GM21786 (cell line): ENCODE results near the gene SBSN.
A peak's percentile ranks its signal among the peaks of the same experiment; 100 is the strongest.

ENCODE experiments used
- ATAC-seq: cut with Tn5 transposase; IDR thresholded peaks from one replicate; pipeline ENCODE4 v1.9.1; 2021; ENCODE audit not compliant: unreplicated experiment

The SBSN gene, protein sequence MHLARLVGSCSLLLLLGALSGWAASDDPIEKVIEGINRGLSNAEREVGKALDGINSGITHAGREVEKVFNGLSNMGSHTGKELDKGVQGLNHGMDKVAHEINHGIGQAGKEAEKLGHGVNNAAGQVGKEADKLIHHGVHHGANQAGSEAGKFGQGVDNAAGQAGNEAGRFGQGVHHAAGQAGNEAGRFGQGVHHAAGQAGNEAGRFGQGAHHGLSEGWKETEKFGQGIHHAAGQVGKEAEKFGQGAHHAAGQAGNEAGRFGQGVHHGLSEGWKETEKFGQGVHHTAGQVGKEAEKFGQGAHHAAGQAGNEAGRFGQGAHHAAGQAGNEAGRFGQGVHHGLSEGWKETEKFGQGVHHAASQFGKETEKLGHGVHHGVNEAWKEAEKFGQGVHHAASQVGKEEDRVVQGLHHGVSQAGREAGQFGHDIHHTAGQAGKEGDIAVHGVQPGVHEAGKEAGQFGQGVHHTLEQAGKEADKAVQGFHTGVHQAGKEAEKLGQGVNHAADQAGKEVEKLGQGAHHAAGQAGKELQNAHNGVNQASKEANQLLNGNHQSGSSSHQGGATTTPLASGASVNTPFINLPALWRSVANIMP

DNA sequence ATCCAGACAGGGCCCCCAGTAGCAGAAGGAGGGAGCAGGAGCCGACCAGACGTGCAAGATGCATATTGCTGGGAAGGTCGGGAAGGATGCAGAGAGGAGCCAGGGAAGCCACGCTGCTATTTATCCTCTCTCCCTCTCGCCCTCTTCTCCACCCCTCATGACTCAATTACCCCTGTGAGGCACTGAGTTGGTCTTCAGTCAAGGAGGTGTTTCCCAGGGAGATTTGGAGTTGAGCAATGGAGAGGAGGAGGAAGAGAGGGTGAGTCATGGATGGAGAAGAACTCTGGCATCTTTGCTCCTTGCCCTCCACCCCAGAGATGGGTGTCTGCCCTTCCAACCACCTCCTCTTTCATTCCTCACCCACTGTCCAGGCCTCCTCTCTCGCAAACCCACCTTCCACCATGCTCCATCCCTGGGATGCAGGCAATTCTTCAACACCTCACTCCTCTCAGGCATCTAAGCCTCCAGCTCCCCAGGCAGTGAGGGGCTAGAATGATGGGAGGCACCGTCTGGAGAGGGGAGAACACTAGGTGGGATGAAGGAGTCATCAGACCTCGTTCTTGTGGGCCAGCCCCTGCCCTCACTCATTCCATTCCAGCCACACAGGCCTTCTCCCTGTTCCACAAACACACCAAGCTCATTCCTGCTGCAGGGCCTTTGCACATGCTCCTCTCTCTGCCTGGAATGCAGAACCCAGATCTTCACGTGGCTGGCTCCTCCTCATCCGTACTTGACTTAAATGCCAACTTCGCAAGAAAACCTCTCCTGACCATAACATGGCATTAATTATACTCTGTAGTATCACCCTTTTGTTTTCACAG lies at the start of gene SBSN:
SBSN (minus strand) TSS at position 94 of the 821 bp plus-strand sequence; CDS start at position 64, 30 bp downstream.
- ATAC-seq: no peak

DNA sequence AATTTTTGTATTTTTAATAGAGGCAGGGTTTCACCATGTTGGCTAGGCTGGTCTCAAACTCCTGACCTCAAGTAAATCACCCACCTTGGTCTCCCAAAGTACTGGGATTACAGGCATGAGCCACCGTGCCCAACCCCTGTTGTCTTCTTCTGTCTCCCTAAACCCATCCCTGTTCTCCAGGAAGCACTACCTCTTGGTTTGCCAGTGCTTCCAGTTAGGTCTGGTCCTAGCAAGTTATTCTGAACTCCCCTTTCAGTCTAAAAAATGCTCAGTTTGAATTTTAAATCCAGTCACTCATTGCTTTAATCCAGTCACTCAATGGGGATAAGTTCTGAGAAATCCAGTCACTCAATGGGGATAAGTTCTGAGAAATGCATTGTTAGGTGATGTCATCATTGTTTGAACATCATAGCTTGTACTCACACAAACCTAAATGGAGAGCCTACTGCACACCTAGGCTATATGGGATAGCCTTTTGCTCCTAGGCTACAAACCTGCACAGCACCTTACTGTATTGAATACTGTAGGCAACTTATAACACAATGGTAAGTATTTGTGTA lies 43.4 kb upstream of the SBSN start:
- no peak for ATAC-seq

DNA sequence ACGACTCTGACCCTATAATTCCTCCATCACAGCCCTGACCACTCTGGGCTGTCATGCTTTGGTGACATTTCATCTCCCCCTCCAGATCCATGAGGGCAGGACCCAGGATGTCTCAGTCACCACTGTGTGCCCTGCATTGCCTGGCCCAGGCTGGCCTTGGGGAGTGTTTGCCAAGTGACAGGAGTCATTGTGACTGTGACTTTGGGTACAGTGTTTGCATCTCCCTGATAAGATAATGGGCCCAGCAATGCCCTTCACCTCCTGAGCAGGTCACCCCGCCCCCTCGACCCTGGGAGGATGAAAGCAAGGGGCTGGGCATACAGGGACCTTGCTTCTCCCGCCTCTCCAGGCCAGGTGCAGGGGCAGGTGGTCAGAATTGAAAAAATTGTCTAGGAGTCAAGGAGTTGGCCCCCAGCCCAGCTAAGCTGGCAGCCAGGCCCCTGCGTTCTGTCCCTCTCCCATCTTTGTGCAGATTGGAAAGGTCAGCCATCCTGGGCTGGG lies 41.2 kb upstream of the SBSN start:
- ATAC-seq: no peak

DNA sequence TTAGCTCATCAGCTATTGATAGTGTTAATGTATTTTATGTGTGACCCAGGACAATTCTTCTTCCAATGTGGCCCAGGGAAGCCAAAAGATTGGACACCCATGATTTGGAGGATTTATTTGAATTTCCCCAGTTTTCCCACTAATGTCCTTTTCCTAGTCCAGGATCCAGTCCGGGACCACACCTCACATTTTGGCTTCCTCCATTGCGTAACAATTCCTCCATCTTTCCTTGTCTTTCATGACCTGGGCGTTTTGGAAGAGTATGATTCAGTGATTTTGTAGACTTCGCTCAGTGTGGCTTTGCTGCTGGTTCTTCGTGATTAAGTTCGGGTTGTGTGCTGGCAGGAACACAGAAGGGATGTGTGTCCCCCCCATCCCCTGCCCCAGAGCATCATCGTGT lies 38.6 kb upstream of the SBSN start:
- no peak for ATAC-seq

DNA sequence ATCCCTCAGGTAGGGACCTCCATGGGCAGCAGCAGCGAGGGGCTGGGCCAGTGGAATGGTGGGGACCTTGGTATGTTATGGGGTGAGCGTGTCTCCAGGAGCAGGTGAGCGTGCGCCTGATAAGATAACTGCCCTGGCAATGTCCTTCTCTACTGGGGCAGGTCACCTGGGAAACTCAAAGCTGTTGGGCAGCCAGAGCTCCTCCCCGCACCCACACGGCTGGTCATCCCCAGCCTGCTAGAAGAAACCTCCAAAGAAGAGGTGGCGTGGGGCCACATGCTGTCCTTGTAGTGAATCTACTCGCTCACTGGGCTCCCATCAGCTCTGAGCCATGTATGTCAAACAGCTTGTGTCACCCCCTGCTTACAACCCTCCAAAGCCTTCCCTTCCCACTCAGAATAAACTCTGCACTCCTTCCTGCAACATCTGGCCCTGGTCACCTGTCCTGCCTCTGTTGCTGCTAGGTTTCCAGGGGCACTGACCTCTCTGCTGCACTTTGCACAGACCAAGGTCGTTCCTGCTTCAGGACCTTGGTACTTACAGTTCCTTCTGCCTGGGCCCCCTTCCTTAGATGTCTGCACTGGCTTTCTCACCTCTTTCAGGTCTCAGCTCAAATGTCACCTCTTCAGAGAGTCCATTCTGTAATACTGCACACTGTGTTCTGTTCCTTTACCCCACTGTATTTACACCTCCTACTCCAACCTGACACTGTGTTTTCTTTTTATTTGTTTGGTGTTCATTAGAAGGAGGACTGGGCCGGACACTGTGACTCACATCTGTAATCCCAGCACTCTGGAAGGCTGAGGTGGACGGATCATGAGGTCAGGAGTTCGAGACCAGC lies 37.1 kb upstream of the SBSN start:
- no peak for ATAC-seq

DNA sequence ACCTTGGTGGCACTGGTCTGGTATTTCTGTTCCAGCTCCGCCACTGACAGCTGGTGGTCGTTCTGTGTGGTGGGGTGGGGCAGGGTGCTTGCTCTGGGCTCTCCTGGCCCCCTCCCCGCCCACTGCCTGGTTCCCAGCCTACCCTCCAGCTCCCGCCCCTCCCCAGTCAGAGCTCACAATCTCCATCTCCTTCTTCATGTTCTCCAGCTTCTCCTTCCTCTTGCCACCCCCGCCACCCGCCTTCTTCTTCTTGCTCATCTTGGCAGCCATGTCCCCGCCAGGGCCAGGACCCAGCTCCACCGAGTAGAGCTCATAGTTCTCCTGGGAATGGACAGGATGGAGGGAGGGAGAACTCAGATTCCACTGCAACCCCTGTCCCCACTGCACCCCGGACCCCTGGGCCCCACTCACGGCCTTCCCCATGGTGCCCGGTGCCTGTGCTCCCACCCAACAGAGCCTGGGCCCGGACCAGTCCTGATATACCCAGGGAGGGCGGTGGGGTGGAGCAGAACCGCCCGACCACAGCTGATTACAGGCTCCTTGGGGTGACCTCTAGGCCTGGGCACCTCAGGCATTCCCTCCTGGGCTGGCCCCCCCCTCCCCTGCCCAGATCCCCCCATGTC lies 35.2 kb upstream of the SBSN start, which contains the start of gene ATP4A:
ATP4A (minus strand) TSS at position 452 of the 623 bp plus-strand sequence; CDS start at position 423, 29 bp downstream.
- no peak for ATAC-seq

DNA sequence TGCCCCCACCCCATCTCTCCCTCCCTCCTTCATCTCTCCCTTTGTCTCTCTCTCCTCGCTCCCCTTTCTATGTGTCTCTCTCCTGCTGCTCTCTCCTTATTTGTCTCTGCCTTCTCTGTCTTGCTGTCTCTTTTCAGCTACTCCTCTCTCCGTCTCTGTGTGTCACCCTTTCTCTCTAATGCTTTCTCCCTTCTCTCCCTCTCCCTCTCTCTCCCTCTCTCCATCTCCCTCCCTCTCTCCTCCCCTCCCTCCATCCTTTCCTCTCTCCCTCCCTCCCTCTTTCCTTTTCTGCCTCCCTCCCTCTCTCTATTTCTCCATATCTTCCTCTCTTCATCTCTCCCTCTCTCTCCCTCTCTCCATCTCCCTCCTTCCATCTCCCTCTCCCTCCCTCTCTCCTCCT lies 34.7 kb upstream of the SBSN start:
- no peak for ATAC-seq

DNA sequence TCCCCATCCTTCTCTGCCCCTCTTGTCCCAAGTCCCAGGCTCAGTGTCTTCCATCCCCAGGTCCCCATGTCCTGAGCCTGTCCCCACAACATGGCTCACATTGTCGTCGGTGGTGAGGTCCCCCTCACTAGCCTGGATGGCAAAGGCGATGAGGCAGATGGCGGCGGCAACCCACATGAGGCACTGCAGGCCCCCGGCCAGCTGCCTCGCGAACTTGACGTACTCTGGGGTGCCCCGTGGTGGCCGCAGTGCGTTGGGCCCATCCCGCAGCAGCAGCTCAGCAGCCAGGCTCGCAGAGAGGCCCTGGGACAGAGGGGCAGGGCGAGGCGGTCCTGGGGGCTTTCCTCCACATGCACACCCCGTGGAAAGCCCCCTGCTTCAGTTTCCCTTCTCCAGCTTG lies 34.2 kb upstream of the SBSN start:
- ATAC-seq: no peak

DNA sequence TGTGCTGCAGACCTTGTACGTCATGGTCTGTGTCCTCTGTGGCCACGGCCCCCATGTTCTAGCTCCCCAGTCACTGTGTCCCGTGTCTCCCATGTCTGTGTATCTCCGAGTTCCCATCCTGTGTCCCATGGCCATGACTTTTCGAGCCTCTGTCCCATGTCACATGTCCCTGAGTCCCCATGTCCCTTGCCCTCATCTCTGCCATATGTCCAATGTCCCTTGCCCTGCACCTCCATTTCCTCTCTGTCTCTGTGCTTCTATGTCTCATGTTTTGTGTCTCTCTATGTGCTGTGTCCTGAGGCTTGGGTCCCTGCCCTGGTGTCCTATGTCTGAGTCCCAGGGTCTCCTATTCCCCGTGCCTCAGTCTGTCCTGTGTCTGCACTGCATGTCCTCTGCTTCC lies 33.3 kb upstream of the SBSN start:
- no peak for ATAC-seq

DNA sequence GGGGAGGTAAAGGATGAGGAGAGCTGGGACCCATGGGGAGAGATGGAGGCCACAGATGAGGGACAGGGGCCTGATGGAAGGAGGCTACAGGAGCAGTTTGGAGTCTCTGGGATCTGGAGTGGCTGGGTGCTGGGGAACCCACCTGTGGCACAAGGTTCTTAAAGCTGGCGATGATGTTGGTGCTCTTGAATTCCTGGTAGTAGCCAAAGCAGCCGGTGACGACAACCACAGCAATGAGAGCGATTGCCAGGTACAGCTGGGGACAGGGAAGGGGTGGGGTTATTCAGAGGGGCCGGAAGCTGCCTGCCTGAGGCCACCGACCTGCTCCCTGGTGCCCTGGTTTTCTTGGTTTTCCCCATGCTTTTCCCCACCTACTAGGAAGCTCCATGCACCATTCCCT lies 32.6 kb upstream of the SBSN start:
- no peak for ATAC-seq

DNA sequence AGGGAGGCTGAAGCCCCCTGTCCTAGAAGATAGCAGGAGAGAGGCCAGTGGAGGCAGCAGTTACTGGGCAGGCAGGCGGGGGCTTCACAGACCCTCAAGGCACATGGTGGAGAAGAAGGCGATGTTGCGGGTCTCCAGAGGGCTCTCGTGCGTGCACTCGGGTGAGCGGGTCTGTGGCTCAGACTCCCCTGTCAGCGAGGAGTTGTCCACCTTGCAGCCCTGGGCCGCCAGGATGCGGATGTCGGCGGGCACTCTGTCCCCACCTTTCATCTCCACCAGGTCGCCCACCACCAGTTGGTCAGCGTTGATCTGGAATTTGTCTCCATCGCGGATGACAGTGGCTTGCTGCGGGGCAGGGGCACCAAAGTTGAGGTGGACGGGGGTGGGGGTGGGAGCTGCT lies 32.2 kb upstream of the SBSN start:
- no peak for ATAC-seq

DNA sequence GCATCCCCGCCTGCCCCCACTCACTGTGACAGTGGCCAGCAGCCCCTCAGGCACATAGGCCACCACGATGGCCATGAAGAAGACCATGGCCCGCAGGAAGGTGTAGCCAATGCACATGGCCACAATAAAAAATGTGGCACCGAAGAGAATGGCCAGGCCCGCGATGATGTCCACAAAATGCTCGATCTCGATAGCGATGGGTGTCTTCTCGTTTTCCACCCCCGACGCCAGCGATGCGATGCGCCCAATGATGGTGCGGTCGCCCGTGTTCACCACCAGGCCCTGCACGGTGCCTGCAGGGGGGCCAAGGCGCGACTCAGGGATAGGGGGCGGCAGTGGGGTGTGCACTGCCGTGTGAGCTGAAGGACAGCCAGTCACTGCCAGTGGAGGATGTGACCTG lies 31.7 kb upstream of the SBSN start:
- no peak for ATAC-seq

DNA sequence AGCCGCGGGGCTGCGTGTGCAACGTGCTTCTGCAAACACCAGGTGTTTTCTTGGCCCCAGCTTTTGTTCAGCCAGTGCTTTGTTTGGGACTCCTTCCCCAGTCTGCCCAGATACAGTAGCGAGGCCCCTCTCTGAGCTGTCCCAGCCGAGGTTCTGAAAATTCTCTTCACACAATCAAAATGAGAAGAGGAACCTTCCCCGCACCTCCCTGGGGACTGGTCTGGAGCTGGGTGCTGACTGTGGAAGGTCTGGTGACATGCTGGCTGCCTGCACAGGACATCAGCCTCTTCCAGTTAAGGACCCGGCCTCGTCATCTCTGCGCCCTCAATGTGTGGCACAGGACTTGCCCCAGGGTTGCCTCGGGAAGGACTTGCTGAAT lies 31.2 kb upstream of the SBSN start:
- peak; percentile 74 for ATAC-seq

DNA sequence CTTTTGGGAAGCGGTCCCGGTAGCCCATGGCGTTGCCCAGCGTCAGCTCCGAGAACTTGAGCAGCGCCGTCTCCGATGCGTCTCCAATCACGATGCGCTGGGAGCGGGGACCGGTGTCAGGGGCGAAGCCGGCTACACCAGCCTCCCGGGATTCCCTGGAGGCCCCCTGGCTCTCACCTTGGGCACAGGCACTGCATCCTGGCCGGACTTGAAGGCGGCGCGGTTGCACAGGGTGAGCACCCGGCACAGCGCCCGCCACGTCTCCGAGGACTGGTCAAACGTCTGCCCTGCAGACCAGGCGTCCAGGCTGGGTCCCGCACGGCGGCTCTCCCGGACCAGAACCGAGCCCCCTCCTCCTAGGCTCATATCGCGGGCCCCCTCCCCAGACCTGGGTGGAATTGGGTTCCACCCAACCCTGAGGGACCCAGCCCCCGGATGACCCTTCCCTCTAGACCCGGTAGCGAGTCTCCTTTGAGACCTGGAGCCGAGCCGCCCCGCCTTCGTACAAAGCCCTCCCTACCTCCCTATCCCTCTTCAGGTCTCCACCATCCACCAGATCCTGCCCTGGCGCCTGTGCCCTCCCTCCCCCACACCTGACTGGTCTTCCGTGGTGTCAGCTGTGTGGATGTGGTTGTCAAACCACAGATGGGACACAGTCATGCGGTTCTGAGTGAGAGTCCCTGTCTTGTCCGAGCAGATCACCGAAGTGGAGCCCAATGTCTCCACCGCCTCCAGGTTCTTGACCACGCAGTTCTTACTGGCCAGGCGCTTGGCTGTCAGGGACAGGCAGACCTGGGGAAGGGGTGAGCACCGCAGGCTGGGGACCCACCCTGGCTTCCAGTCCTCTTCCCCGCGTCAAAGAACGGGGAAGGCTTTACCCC lies 30.5 kb upstream of the SBSN start:
- no peak for ATAC-seq

DNA sequence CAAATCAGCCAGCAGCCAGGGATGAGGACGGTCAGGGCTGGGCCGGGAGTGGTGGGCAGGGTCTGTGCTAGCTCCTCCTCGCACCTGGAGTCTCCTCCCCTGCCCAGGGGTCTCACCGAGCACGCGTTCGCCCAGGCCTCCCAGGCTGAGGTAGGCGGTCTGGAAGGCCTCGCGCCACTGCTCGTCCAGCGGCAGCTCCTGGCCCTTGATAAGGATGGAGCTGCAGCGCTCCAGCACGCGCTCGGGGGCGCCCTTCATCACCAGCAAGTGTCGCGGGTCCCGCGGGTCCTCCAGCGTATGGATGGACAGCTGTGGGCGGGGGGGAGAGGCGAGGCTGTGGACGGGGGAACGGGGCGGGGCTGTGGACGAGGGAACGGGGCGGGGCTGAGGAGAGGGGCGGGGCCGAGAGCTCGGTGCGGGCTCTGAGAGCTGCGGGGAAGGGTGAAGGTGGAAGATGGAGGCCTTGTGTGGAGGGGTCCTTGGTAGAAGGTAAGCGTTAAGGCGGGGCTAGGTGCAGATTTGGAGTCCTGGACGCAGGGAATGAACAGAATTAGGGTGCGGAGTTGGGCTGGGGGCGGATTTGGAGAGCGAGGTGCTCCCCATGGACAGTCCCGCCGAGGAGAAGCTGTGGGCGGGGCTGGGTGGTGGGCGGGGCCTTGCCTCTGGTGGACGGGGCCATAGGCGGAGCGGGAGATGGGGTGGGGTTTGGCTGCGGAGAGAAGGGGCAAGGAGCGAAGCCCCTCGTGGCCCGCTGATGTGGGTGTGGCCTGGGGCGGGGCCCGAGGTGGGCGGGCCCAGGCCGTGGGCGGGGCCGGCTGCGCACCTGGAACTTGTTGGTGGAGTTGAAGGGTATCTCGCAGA lies 29.7 kb upstream of the SBSN start:
- no peak for ATAC-seq

DNA sequence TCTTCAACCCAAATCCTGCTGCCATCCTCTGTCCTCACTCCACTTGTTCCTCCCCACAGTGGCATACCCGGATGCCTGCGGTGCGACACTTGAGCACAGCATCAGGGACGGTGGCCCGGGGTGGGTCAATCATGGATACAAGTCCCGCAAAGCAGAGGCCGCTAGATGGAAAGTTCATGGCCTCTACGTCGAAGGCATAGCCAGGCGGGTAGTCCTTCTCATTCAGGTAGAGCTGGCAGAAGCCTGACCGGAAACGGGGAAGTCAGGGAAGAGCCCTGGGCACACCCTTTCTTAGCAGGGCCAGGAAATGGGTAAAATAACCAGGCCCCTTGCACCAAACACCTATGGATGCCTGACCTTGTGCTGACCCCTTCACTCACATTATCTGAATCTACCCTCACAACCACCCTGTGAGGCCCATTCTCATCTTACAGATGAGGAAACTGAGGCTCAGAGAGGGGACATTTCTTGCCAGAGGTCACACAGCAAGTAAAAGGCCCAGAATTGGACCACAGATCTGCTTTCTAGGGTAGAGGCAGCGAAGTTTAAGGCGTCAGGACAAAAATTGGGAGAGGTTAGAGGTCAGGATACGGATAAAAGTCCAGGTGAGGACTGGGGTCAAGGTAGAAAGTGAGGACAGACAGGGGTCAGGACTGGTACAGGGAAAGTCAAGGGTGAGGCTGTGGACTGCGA lies 28.9 kb upstream of the SBSN start:
- no peak for ATAC-seq

DNA sequence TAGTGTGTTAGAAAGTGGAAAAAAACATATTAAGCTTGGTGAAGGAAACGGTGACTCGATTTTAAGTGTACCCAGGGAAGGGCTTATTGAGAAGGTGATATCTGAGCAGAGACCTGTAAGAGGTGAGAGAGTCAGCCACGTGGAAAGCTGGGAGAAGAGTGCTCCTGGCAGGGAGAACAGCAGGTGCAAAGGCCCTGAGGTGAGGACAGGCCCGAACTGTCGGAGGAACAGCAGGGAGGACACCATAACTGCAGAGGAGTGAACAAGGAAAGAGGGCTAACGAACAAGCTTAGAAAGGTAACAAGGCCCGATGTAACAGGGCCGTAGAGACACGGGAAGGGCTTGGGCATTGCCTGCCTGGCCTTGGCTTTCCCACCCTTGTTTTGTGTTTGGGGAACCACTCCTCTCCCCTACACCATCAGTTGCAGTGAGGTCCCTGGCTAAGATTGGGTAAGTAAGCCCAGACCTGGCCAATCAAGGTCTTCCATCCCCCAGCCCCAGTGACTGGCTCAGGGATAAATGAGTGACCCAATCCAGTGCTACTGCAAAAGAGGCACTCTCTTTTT lies 28.0 kb upstream of the SBSN start:
- no peak for ATAC-seq
